IPS-11a (cell line): Measurements from ENCODE around the gene POLG.

ENCODE experiments used
- H3K4me3 ChIP-seq: one replicate; pipeline ENCODE4 v1.5.1; 2013; ENCODE audit warnings: low read depth, low read length, control low read depth

POLG gene

DNA sequence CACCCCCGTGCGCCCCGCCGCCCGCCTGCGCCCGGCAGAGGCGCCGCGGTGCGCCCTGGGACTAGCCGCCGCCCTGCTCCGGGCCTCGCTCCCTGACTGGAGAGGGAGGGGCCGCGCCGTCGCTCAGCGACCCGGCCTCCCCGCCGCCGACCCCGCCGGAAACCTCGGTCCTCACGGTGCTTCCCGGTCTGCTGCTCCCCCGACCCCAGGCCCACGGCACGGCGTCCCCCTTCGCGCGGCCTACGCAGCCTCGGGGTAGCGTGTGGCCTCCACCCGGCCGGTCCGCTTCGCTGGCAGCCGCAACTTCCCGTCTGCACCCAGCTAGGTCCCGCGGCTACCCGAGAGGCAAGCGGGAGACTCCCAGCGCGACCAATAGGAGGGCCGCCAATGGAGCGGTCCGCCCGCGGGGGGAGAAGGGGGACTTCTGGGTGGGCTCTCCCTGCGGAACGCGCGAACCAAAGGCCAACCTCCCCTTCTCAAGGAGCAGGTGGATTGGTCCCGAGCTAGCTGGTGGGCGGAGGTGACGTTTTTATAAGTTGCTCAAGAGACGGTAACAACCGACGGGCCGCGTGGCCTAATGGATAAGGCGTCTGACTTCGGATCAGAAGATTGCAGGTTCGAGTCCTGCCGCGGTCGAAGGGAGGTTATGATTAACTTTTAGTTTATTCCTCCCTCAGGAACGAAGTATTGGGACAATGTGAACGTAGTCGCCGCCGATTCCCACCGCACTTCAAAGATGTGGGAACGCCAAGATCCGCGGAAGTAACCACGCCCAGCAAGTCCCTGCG, at the start of gene POLG:
Gene POLG, minus strand, starts transcription at position 315 of the 788 bp plus-strand sequence. CDS start 1,070 bp downstream, outside the sequence.
- peak within 1 kb of the TSS; percentile 87 for H3K4me3 ChIP-seq

DNA sequence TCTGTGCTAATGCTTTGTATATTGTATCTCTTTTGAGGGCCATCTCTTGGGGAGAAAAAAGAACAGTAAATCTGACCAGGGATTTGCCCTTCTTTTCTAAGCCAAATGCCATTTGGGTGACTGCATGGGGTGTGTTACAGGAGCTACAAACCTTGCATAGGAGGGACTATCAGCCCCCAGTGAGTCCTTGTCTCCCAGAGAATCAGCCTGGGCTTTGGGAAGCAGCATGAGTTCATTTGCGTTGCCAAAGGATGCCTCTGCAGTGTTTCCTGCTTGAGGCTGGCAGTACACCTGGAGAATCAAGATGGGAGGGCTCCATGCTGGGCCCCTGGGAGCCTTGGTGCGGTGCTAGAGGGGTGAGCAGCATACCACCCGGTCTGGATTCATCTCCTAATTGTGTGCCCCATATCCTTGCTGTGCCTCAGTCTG, 49.6 kb upstream of the POLG start:
- no peak overlapping the region for H3K4me3 ChIP-seq

DNA sequence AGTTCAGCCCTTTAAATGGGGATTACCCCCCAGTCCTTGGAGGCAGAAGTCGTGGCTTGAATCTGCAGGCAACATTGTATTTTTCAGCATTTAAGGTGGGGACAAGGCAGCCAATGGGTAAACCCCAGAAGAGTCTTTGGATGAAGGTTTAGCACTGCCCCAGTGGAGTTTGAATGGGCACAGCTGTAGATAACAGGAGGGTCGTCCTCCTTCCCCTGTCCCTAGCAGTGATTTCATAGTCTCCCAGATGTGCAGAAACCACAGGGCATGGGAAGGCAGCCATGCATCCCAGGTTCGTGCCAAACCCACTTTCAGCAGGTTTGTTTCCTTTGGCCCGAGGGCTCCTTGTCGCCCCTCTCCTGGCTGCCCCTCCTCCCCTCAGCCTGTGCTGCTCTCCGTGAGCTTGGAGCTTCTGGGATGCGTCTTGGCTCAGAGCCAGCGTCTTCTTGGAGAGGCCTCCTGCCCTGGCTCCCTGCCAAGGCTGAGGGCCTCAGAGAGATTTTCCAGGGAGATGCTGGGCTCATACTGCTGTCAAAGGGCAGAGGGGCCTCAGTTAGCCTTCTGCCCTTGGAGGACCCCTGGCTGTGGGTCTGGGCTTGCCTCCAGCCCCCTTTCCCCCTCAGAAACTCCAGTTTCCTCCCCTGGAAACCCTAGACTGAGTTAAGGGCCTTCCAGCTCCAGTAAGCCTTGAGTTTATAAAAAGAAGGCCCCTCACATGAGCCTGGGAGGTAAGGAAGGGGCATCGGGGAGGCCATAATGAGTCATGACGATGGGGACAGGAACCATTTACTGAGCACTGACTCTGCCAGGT, 48.9 kb upstream of the POLG start:
- H3K4me3 ChIP-seq = no peak overlapping the region

DNA sequence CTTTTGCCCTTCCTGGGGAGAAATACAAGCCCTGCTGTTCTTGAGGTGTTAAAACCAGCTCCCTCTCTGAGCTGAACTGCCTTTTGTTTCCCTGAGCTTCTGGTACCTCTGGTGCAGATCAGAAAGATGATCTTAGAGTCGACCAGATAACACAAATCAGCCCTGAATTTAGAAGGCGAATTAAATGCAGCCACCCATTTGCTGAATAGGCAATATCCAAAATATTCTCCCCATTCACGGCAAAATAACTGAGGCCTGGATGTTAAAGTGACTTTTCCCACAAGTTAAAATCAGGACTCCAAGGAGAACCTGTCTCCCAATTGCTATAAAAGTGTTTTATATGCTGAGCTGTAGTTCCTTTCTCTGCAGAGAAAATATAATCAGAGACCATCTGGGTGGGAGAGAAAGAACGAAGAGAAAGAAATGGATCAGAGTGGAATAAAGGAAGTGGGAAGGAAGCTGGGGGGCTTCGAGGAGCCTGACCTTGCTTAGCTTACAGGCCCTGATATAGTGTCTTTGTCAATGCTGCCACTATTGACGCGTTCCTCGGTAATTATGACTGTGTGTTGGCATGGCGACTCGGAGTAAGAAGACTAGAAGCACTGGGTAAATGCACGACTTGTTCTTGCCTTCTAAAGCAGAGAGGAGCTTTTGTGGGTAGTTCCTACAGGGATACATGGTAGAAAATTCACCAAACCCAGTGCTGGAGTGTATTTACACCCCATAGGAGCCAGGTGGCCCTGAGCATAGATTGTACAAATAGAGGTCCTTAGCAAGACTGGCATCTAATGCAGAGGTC, 47.5 kb upstream of the POLG start:
- H3K4me3 ChIP-seq = no peak overlapping the region

DNA sequence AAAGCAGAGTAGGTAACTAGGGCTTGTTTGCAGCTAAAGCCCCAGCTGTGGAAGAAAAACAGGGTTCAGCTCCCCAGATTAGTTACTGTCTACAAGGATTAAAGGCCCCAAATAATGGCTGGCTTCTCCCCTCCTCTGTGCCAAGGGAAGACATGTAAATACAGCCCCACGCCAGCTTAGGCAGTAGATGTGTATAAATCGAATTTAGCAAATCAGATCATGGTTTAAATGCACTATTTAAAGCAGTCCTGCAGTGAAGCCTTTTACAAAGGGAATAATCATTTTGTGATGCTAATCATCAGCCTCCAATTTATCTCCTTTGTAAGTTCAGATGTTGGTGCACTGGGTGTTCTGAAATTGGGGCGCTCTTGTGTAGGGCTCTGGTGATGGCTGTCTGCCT, 46.7 kb upstream of the POLG start:
- no peak overlapping the region for H3K4me3 ChIP-seq

DNA sequence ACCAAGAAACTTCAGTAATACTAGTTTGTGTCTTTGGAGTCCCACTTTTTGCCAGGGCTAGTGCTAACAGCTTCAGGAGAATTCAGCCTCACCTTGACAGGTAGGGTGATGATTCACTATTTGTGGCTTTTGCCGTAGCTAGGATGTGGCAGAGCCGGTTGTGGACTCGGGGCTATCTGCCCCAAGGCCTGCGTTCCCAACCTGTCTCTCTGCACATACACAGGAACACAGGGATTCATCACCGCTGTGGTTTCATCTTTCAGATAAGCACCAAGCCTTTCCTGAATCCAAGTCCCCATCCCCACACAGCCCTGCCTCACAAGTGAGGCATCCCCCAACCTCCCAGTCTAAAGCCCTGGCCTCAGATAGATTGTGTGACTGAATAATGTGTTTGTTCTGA, 45.2 kb upstream of the POLG start:
- H3K4me3 ChIP-seq = no peak overlapping the region

DNA sequence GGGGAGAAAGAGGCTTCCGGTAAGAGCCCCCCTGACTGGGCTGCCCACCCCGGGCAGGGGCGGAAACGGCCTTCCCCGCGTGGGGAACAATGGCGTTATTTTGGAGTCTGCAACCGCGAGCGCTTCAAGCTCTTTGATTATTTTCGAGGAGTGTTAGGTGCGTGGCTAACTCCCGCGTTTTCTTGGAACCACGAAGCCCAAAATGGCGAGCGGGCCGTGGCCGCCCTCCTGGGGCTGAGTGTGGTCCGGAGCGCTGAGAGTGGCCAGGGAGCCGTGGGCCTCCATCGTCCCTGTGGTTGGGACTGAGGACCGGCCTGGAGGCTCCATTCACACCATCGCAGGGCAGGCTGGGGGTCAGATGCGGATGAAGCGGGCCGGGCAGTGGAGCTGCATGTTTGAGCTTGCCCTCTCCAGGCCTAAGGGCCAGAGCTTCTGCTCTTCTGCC, 44.6 kb upstream of the POLG start:
- no peak overlapping the region for H3K4me3 ChIP-seq

DNA sequence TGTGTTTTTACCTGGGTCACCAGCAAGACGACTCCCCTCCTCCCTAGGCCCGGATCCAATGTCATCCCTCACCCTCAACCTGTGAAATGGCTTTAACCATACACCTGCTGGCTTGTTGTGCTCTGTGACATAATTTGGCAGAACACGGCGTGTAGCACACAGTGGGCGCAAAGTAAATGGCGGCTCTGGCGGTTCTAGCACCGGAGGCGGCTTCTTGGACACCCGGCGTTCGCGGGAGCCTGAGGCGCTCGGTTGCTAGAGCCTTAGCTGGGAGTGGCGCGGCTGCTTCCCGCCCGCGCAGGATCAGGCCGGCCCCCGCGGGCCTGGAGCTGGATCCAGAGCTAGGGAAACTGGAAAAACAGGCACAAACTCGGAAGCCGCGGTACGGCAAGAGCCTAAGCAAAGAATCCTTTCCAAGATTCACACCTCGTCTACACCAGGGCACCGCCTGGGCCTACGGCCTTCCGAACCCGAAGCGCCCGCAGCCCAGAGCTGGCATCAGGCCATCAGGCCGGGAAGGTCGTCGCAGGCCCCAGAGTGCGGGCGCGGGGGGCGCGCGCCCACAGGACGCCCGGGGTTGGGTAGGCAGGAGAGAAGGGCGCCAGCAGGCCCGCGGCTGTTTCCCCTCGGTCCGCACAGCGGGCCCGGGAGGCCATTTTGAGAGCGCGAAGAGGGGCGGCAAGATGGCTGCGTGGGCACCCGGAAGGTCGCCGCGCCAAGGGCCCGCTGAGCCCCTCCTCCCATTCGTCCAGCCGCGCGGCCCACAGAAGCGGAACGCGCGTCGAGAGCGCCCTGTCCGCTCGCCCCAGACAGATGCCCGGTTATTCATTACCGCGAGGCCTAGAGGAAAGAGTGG, 43.9 kb upstream of the POLG start:
- H3K4me3 ChIP-seq = no peak overlapping the region

DNA sequence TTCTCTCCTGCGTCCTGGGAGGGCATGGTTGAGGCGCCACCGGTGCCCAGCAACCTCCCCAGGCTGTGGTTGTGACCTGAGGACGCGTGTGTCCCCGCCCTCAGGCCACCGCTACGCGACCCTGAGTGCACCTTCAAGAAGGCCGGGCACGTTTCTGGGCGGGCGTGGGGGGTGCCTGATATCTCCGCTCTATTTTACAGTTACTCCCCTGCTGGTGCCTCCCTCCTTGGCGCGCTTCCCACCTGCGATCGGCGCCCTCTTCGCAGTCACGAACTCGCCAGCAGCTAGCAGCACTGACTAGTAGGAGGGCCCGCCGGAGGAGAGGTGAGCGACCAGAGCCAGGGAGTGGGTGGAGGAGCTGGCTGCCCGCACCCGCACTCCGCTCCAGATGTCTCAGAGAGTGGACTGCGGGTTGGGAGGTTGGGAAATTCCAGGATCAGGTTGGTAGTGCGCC, 43.2 kb upstream of the POLG start:
- H3K4me3 ChIP-seq = no peak overlapping the region

DNA sequence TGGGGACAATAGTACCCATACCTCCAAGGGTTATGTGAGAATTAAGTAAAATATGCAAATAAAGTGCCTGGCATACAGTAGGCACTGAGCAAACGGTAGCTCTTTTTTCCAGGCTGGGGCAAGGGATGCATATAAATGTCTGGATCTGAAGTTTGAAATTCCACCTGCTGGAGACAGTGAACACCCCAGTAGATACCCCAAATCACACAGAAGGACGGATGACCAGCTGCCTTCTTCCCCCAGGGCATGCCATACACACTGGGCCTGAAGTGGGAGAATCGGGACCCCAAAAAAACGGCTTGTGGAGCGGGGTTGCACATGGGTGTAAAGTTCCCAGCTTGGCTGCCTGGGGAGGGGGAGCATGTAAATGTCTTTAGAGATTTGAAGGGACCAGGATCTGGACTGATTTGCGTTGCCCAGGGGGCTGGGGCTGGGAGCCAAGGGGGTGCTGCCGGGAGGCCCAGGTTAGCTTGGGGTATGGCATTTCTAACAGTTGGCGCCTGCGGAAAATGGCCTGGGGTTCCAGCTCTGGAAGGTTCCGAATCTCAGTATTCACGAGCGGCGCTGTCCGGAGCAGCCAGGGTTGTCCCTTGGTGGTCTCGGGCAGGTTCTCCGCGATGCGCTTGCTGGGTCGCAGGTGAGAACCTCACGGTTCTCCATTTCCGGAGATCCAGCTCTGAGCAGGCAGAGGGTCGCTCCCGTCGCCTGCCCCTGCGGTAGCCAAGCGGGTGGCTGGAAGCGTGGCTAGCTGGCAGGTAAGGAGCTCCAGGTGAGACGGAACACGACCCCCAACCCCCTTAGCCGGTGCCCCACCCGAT, 42.6 kb upstream of the POLG start:
- H3K4me3 ChIP-seq = no peak overlapping the region

DNA sequence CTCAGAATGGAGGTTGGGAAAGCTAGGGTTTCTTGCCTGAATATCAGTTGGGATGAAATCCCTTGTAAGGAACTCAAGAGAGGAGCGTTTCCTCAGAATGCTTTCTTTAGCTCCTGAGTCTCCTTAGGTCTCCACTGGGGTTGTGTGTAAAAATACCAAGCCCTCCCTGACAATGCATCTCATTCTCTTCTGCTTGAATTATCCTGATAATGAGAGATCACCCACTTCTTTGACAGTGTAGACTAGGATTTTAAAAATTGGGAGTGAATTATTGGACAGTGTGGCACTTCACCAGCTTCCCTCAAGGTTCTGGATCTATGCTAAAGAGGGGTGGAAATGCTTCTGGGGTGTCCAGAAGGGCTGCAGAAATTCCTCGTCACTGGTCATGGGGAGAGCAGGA, 41.8 kb upstream of the POLG start:
- no peak overlapping the region for H3K4me3 ChIP-seq

DNA sequence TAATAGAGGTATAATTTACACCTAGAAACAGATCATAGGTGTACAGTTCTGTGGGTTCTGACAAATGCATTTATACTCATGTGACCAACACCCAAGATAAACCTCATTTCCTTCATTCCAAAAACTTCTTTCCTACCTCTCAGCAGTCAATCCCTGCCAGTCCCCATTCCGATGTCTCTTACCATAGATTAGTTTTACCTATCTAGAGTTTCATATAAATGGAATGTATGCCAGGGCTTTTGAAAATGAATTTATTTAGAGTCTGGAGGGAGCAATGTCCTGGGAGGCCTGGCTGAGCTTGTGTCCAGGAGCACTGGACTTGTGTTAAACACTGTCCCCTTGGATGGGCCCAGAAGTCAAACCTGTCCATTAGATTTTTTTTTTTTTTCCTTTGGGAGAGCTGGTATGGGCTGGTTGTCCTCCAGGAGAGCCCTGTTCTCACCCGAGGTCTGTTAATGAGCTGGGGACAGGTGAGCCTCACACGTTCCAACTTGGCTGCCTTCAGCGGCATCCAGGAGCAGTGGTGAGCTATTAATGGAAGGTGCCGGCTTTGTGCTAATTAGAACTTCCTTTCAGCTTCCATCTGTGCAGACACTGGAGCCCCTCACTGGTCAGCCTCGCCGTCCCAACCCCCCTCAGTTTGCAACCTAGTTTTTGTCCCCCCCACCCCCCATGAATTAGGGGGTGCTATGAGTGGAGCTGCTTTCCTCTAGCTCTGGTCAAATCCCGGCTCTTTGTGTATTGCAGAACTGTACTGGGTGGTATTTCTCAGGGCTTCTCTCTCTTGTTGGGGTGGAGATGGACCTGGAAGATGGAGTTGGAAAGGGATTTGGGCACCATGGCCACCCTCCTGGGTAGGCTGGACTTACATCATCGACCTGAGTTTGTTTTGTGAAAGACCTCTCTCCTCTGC, 40.7 kb upstream of the POLG start:
- H3K4me3 ChIP-seq = no peak overlapping the region

DNA sequence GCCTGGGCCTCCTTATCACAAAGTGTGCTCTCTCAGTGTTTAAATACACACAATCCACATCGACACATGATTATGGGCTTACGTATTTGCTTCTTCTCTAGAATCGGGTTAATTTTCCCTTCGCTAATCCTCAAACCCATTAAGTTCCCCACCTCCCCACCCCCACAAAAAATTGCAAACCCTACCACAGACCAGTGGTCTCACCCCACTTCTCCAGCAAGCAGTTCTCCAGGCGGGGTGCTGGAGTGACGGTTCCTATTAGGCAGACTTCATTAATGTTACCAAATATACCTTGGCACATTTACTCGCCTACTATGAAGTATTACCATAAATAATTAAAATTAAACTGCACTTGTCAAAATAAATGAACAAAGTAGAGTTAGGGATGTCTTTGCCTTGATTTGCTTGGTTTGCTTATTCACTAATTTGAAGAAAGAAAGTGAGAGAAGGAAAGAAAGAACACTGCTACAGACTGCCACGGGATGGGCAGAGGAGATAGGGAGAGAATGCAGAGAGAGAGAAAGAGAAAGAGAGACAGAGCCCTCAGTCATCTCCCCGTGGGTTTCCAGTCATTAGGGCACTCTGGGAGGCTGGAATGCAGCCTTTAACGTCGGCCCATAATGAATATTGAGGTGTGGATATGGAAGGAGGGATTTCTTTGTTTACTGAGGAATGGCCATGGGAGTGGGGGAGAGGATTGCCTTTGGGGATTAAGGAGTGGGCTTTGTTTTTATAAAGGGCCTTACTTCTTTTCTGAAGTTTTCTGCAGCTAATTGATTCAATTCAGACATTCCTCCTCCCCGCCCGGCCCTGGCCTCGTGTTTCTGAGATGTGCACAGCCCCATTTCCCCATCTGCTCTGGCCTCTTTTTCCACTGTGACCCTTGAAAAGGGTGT, 39.7 kb upstream of the POLG start:
- no peak overlapping the region for H3K4me3 ChIP-seq

DNA sequence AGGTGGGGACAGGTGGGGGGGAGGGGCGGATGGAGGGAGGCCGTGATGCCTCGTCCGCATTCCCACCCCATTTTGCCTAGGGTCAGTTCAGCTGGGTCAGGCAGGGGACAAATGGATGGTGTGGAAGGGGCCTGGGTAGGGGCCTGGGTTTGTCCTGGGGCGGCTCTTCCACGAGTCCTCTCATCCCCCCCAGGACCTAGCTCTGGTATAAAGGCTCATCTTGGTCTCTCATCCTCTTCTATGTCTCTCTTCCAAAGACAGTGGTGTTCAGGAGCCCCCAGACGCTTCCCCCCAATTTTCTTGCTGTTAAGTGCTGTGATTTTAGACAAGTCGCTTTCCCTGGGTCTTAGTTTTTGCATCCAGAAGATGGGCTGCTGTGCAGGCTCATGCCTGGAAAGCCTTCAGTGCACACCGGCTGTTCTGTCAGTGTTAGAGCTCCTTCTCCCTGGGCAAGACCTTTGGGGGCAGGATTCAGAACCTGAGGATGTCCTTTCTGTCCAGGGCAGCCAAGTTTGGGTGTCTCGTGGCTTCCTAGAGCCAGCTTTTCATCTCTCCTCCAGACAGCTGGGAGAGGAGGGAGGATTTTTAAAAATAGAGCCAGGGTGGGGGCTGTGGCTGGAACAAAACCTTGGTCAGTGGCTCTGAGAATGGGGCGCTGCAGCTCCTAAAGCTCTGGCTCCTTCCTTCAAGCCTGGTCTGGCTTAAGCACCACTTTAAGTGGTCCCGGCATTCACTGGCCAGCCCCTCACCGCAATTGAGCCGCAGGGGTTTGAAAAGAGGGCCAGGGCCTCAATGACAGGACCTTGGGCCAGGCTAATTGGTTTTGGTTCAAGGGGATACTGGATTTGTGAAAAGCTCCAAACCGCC, 37.7 kb upstream of the POLG start:
- H3K4me3 ChIP-seq = no peak overlapping the region

DNA sequence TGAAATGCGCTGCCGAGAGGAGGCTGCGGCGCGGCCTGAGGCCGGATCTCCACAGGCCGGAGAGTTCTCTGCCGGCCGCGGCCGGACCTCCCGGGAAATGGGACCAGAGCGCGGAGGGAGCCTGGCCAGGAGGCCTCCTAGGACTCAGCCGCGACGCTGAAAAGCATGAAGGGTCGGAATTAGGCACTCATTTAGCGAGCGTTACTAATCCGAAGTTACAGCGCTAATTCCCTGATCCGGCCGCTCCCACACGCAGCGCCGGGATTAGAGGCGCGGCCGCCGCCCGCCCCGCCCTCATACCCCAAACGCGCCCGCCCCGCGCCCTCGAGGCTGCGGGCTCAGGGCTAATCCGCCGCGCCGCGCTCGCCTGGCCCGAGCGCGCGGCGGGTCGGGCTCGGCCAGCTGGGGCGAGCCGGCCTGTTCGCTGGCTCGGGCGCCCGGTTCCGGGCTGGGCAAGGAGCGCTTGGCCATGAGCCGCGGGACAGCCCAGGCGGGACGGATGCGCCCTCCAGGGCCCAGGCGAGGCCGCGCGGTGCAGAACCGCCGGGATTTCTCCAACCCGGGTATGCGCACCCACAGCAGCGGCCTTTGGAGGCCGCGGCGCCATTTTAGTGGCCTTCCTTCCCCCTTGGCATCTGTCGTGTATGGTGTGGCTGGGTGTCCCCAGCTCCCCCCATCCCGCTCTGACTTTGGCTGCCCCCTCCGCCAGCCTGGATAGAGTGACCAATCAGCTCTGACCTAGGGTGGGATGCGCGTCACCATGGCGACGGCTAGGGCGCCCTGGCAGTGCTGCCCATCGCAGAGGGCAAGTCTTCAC, 36.8 kb upstream of the POLG start:
- H3K4me3 ChIP-seq = no peak overlapping the region

DNA sequence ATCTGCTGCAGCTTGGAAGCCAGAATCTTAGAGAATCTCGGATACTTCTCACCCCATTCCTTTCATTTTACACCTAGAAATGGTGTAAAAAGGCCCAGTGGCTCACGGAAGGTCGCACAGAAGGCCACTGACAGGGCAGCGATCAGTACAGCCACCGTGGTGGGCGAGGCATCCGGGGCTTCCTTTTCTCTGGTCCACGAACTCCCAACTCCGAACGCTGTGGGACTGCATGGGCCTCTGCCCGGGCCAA, 36.3 kb upstream of the POLG start:
- no peak overlapping the region for H3K4me3 ChIP-seq
